Suprapubic skin (tissue), 4 donors: ENCODE data around the gene SMG6. TPM values are rescaled to one million over a fixed set of nuclear protein-coding genes. Genes with fewer than 3 reads are reported as not detected.

Source experiments
- DNase-seq, 2 donors: peaks; one replicate each; pipeline ENCODE4 v3.0.0-alpha.2; 2019; ENCODE audit warnings: low spot score in 2 of 2
- H3K27ac ChIP-seq: fragments of 200-600 bp; sonication (generic); one replicate; pipeline ENCODE4 v1.5.1; 2019
- H3K27me3 ChIP-seq: fragments of 200-600 bp; sonication (generic); one replicate; pipeline ENCODE4 v1.5.1; 2019
- H3K36me3 ChIP-seq: fragments of 200-600 bp; sonication (generic); one replicate; pipeline ENCODE4 v1.5.1; 2019
- H3K4me1 ChIP-seq: fragments of 200-600 bp; sonication (generic); one replicate; pipeline ENCODE4 v1.5.1; 2019
- H3K4me3 ChIP-seq: fragments of 200-600 bp; sonication (generic); one replicate; pipeline ENCODE4 v1.5.1; 2019; ENCODE audit warnings: mild to moderate bottlenecking
- H3K9me3 ChIP-seq: fragments of 200-600 bp; sonication (generic); one replicate; pipeline ENCODE4 v1.5.1; 2019
- EP300 ChIP-seq: sonication (generic); formaldehyde crosslinking; IDR thresholded peaks from one replicate; pipeline ENCODE4 v1.6.1; 2017; ENCODE audit warnings: antibody characterized with exemption
- POLR2A ChIP-seq, 2 donors: fragments of 450-650 bp; IDR thresholded peaks; one replicate each; pipeline ENCODE4 v1.6.1; 2017; ENCODE audit warnings: antibody characterized with exemption in 2 of 2, mild to moderate bottlenecking in 2 of 2, moderate library complexity in 2 of 2
- POLR2AphosphoS5 ChIP-seq, 3 donors: sonication (generic); formaldehyde crosslinking; IDR thresholded peaks; one replicate each; pipeline ENCODE4 v1.6.1; 2017; ENCODE audit warnings: antibody characterized with exemption in 3 of 3
- WGBS: methylation state at CpG from one replicate; pipeline ENCODE4 v1.1.5; 2018; 5-methylcytosine and 5-hydroxymethylcytosine counted together
- total RNA-seq, 4 donors: library from RNA; depleted of rRNA; stranded (reverse); fragments of >200 nt; gene quantifications; one replicate each; pipeline ENCODE4 v1.1.0, GENCODE V29; 2016
- TF ChIP-seq, protein P1 (sequence below), 2 donors: fragments of 200-600 bp in 1 of 2; fragments of 450-650 bp in 1 of 2; sonication (generic) in 1 of 2; IDR thresholded peaks; one replicate each; pipeline ENCODE4 v1.5.1; 2016 to 2019; ENCODE audit warnings: antibody characterized with exemption in 2 of 2, mild to moderate bottlenecking in 1 of 2, moderate library complexity in 1 of 2

The SMG6 gene
- total RNA-seq, 4 donors from 2014 or later, result 29.6 to 58.6 (median 45.5) TPM

DNA sequence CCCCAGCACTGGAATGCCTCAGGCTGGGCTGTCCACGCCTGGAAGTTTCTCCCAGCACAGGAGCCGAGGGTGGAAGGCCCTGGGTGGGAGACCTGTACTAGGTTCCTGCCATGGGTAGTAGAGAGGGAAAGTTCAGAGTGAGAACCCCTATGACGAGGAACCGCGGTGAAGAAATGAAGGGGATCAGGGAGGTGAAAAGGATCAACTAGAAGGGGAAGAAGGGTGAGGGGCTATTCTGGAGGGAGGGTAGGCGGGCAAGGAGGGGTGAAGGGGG, 243.3 kb downstream of the SMG6 start:
- TF ChIP-seq, protein P1, sequence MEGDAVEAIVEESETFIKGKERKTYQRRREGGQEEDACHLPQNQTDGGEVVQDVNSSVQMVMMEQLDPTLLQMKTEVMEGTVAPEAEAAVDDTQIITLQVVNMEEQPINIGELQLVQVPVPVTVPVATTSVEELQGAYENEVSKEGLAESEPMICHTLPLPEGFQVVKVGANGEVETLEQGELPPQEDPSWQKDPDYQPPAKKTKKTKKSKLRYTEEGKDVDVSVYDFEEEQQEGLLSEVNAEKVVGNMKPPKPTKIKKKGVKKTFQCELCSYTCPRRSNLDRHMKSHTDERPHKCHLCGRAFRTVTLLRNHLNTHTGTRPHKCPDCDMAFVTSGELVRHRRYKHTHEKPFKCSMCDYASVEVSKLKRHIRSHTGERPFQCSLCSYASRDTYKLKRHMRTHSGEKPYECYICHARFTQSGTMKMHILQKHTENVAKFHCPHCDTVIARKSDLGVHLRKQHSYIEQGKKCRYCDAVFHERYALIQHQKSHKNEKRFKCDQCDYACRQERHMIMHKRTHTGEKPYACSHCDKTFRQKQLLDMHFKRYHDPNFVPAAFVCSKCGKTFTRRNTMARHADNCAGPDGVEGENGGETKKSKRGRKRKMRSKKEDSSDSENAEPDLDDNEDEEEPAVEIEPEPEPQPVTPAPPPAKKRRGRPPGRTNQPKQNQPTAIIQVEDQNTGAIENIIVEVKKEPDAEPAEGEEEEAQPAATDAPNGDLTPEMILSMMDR (IDR thresholded peaks at IDR 0.05), result no peak
- TF ChIP-seq POLR2A (IDR thresholded peaks at IDR 0.05), result no peak
- no peak for TF ChIP-seq POLR2AphosphoS5 (IDR thresholded peaks at IDR 0.05)
- no peak for TF ChIP-seq EP300
- Histone ChIP-seq H3K4me3 (no peak overlapping the region), H3K27me3 (peaks cover 2% of the 10 kb centered on the region), H3K9me3 (no peaks in the 10 kb centered on the region), H3K36me3 (peaks cover 35% of the 10 kb centered on the region), H3K27ac (peak overlapping the region; percentile 39), H3K4me1 (peaks cover 77% of the 10 kb centered on the region)
- no peak for DNase-seq
- WGBS, result 80% methylated on average over 6 of the region's 6 CpGs

DNA sequence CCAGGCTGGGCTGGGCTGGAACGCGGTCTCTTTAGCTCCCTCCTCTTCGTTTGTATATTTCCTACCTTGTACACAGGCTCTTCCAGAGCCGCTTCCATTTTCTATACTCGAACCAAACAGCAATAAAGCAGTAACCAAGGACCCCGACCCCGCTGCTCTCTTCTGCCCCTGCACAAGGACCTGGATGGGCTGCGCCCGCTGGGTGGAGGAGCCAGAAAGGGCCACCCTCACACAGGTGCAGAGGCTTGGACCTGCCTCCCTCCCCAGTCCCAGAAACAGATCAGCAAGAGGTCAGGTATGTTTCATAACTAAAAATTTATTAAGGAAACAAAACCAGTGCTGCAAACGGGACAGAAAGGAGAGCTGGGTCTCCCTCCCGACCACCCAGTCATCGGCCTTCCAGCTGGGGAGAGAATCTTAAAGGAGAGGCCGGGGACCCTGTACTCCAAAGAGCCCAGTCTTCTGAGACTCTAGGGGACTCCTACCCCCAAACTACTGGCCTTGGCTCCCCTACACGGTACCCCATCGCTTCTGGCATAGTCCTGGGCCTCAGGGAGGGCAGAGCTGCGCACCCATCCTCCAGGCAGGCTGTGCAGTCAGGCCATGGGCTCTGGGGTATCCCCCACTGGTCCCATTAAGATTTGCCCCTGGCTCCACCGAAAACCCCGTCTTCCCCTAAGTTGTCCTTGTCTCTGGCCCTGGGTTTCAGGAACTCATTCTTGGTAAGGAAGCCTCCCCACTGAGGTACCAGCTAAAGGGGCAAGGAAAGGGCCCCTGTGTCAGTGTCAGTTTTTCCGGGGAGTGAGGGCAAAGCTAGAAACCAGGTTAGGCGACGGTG, 243.8 kb downstream of the SMG6 start:
- H3K4me3 ChIP-seq, result peak overlapping the region; percentile 65
- H3K27ac ChIP-seq, result peak overlapping the region; percentile 39
- peak in 1 of 2 donors; percentile 57 for DNase-seq
- TF ChIP-seq, protein P1 (IDR thresholded peaks at IDR 0.05), result no peak
- no peak for TF ChIP-seq EP300
- no peak for TF ChIP-seq POLR2AphosphoS5 (IDR thresholded peaks at IDR 0.05)
- WGBS, result 74% methylated on average over 21 of the region's 21 CpGs
- no peaks in the 10 kb centered on the region for H3K9me3 ChIP-seq
- H3K36me3 ChIP-seq, result peaks cover 30% of the 10 kb centered on the region
- H3K4me1 ChIP-seq, result peaks cover 77% of the 10 kb centered on the region
- peaks cover 2% of the 10 kb centered on the region for H3K27me3 ChIP-seq

GRCh38 chr17:2058586-2059546, 244.7 kb downstream of the SMG6 start:
- TF ChIP-seq, protein P1 (IDR thresholded peaks at IDR 0.05), result peak; percentile 35 to 67
- TF ChIP-seq POLR2A (IDR thresholded peaks at IDR 0.05), result no peak
- WGBS, result 38% methylated on average over 29 of the region's 78 CpGs
- H3K4me3 ChIP-seq, result peak overlapping the region; percentile 65
- no peaks in the 10 kb centered on the region for H3K9me3 ChIP-seq
- peaks cover 11% of the 10 kb centered on the region for H3K27me3 ChIP-seq
- peak in 1 of 2 donors; percentile 88 for DNase-seq
- peaks cover 21% of the 10 kb centered on the region for H3K36me3 ChIP-seq
- H3K27ac ChIP-seq, result peak overlapping the region; percentile 36
- H3K4me1 ChIP-seq, result peaks cover 83% of the 10 kb centered on the region

DNA sequence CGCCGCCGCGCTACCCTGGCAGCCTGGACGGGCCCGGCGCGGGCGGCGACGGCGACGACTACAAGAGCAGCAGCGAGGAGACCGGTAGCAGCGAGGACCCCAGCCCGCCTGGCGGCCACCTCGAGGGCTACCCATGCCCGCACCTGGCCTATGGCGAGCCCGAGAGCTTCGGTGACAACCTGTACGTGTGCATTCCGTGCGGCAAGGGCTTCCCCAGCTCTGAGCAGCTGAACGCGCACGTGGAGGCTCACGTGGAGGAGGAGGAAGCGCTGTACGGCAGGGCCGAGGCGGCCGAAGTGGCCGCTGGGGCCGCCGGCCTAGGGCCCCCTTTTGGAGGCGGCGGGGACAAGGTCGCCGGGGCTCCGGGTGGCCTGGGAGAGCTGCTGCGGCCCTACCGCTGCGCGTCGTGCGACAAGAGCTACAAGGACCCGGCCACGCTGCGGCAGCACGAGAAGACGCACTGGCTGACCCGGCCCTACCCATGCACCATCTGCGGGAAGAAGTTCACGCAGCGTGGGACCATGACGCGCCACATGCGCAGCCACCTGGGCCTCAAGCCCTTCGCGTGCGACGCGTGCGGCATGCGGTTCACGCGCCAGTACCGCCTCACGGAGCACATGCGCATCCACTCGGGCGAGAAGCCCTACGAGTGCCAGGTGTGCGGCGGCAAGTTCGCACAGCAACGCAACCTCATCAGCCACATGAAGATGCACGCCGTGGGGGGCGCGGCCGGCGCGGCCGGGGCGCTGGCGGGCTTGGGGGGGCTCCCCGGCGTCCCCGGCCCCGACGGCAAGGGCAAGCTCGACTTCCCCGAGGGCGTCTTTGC, 245.6 kb downstream of the SMG6 start:
- peaks cover 18% of the 10 kb centered on the region for H3K27me3 ChIP-seq
- peaks cover 83% of the 10 kb centered on the region for H3K4me1 ChIP-seq
- 81% methylated on average over 43 of the region's 98 CpGs for WGBS
- H3K27ac ChIP-seq, result peak overlapping the region; percentile 59
- TF ChIP-seq POLR2A (IDR thresholded peaks at IDR 0.05) (no peak), EP300 (no peak), POLR2AphosphoS5 (IDR thresholded peaks at IDR 0.05) (no peak)
- TF ChIP-seq, protein P1 (IDR thresholded peaks at IDR 0.05), result no peak
- peak in 1 of 2 donors; percentile 67 for DNase-seq
- H3K9me3 ChIP-seq, result no peaks in the 10 kb centered on the region
- H3K36me3 ChIP-seq, result peaks cover 12% of the 10 kb centered on the region
- H3K4me3 ChIP-seq, result peak overlapping the region; percentile 65
